Ovary (tissue), 3 donors: ENCODE measurements around the gene UNC45B.

Experiments
- EP300 ChIP-seq: sonication (generic); formaldehyde crosslinking; IDR thresholded peaks from one replicate; pipeline ENCODE4 v1.6.1; 2017; ENCODE audit warnings: antibody characterized with exemption
- POLR2A ChIP-seq: fragments of 450-650 bp; IDR thresholded peaks from one replicate; pipeline ENCODE4 v1.6.1; 2017; ENCODE audit warnings: antibody characterized with exemption, mild to moderate bottlenecking, moderate library complexity
- TF ChIP-seq, protein P1 (sequence below), 3 donors: fragments of 450-650 bp in 2 of 3; fragments of 200-600 bp in 1 of 3; IDR thresholded peaks; one replicate each; pipeline versions ENCODE4 v1.5.1 to v1.8.0; 2016 to 2022; ENCODE audit warnings: antibody characterized with exemption in 3 of 3, mild to moderate bottlenecking in 1 of 3
- donor health status: DM: no; HTN: no; CAD: no.

DNA sequence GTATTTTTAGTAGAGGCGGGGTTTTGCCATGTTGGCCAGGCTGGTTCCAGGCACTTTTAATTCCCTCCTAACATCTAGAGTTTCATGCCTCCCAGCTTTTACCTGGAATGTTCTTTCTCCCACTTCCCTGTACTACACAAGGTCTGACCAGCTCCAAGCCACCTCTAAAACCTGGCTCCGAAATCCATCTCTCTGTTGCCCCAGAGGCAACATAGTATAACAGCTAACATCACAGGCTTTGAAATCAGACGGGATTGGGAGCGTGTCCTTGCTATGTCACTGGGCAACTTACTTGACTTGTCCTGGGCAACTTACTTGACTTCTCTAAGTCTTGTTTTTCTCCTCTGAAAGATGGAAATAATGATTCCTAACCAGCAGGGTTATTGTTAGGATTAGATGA, 15.1 kb downstream of the UNC45B start:
- TF ChIP-seq EP300 (no peak), POLR2A (no peak)
- TF ChIP-seq, protein P1, sequence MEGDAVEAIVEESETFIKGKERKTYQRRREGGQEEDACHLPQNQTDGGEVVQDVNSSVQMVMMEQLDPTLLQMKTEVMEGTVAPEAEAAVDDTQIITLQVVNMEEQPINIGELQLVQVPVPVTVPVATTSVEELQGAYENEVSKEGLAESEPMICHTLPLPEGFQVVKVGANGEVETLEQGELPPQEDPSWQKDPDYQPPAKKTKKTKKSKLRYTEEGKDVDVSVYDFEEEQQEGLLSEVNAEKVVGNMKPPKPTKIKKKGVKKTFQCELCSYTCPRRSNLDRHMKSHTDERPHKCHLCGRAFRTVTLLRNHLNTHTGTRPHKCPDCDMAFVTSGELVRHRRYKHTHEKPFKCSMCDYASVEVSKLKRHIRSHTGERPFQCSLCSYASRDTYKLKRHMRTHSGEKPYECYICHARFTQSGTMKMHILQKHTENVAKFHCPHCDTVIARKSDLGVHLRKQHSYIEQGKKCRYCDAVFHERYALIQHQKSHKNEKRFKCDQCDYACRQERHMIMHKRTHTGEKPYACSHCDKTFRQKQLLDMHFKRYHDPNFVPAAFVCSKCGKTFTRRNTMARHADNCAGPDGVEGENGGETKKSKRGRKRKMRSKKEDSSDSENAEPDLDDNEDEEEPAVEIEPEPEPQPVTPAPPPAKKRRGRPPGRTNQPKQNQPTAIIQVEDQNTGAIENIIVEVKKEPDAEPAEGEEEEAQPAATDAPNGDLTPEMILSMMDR (IDR thresholded peaks at IDR 0.05): no peak
